GM23338 (cell line): ENCODE measurements around the gene FGFR3. TPM values are rescaled to one million over a fixed set of nuclear protein-coding genes. Genes with fewer than 3 reads are reported as not detected.

ENCODE experiments used
- CREB1 ChIP-seq: fragments of 250-450 bp; sonication (Bioruptor Pico); IDR thresholded peaks from 2 replicates; pipeline ENCODE4 v1.5.0; 2020; ENCODE audit warnings: low read depth, mild to moderate bottlenecking, moderate library complexity
- CTCF ChIP-seq, 2 experiments: fragments of 200-600 bp in 1 of 2; sonication (generic) in 1 of 2; conservative IDR thresholded peaks; 2 replicates each; pipeline versions ENCODE4 v1.5.1 to v1.6.1; 2016 to 2017; ENCODE audit warnings: antibody characterized with exemption in 2 of 2, low read depth in 2 of 2, mild to moderate bottlenecking in 2 of 2, moderate library complexity in 1 of 2
- EZH2 ChIP-seq: fragments of 200-600 bp; sonication (generic); IDR thresholded peaks from one replicate; pipeline ENCODE4 v1.8.0; 2017; ENCODE audit warnings: antibody characterized with exemption, mild to moderate bottlenecking, low read depth; ENCODE audit not compliant: unreplicated experiment
- EZH2phosphoT487 ChIP-seq: fragments of 200-600 bp; sonication (generic); IDR thresholded peaks from one replicate; pipeline ENCODE4 v1.8.1; 2018; ENCODE audit warnings: antibody characterized with exemption; ENCODE audit not compliant: unreplicated experiment
- JUNB ChIP-seq: IDR thresholded peaks from one replicate; pipeline ENCODE4 v1.6.1; 2016; ENCODE audit warnings: antibody characterized with exemption; ENCODE audit not compliant: unreplicated experiment
- NANOG ChIP-seq: IDR thresholded peaks from 2 replicates; pipeline ENCODE4 v1.6.1; 2016; ENCODE audit warnings: antibody characterized with exemption, borderline replicate concordance
- POLR2AphosphoS5 ChIP-seq: IDR thresholded peaks from 2 replicates; pipeline ENCODE4 v1.6.1; 2016; ENCODE audit warnings: antibody characterized with exemption, low read depth
- REST ChIP-seq: IDR thresholded peaks from one replicate; pipeline ENCODE4 v1.6.1; 2018; ENCODE audit warnings: antibody characterized with exemption; ENCODE audit not compliant: unreplicated experiment
- STAT1 ChIP-seq: IDR thresholded peaks from one replicate; pipeline ENCODE4 v1.6.1; 2016; ENCODE audit warnings: antibody characterized with exemption; ENCODE audit not compliant: unreplicated experiment
- ZNF114 ChIP-seq: fragments of 250-450 bp; sonication (Bioruptor Pico); IDR thresholded peaks from 2 replicates; pipeline ENCODE4 v1.5.0; 2020; ENCODE audit warnings: mild to moderate bottlenecking, moderate library complexity
- ZNF331 ChIP-seq: fragments of 250-450 bp; sonication (Bioruptor Pico); IDR thresholded peaks from 2 replicates; pipeline ENCODE4 v1.5.0; 2020; ENCODE audit warnings: low read depth, mild to moderate bottlenecking, moderate library complexity
- ZNF462 ChIP-seq: fragments of 250-450 bp; sonication (Bioruptor Pico); IDR thresholded peaks from 2 replicates; pipeline ENCODE4 v1.5.0; 2020; ENCODE audit warnings: mild to moderate bottlenecking, moderate library complexity
- polyA plus RNA-seq: library from polyadenylated mRNA; unstranded; fragments of >200 nt; fragmentation: Nextera tagmentation; extraction: Ambion mirVana; gene quantifications from 2 replicates; pipeline ENCODE4 v1.2.1, GENCODE V29; 2016
- total RNA-seq: library from RNA; depleted of rRNA; stranded (reverse); fragments of >200 nt; shearing (Covaris generic); gene quantifications from 2 replicates; pipeline ENCODE4 v1.2.3, GENCODE V29; 2014

Gene FGFR3
- total and polyA plus RNA-seq, 2 experiments from 2014 or later: 3.6 to 17.4 TPM

GRCh38 chr4:1786544-1787362 lies 6.3 kb upstream of the FGFR3 start (continued):
- no peak for TF ChIP-seq ZNF462
- no peak for TF ChIP-seq REST
- no peak for TF ChIP-seq EZH2
- TF ChIP-seq NANOG: no peak
- no peak for TF ChIP-seq POLR2AphosphoS5
- TF ChIP-seq CREB1 (CRISPR knock-in tag): no peak
- TF ChIP-seq ZNF114 (CRISPR knock-in tag): no peak
- no peak for TF ChIP-seq ZNF331 (CRISPR knock-in tag)
- no peak for TF ChIP-seq JUNB
- TF ChIP-seq STAT1: no peak
- TF ChIP-seq CTCF (conservative IDR thresholded peaks at IDR 0.05; ENCODE audit: low read depth in 2 of 2): no peak
- no peak for TF ChIP-seq EZH2phosphoT487
